WTC11 (cell line): Measurements from ENCODE around the gene AKAP7.

Source experiments
- FOXJ3 ChIP-seq: sonication (generic); formaldehyde crosslinking; IDR thresholded peaks from 2 replicates; pipeline ENCODE4 v1.9.0; 2021; ENCODE audit warnings: missing genetic modification reagents, mild to moderate bottlenecking, borderline replicate concordance
- FOXK1 ChIP-seq: sonication (generic); formaldehyde crosslinking; IDR thresholded peaks from 2 replicates; pipeline ENCODE4 v1.8.0; 2022; ENCODE audit warnings: mild to moderate bottlenecking, moderate library complexity, missing genetic modification reagents
- ZNF416 ChIP-seq: fragments of 250-450 bp; sonication (Bioruptor Pico); IDR thresholded peaks from 2 replicates; pipeline ENCODE4 v1.9.0; 2021; ENCODE audit warnings: mild to moderate bottlenecking, inconsistent platforms
- TF ChIP-seq, protein P1 (sequence below): sonication (generic); formaldehyde crosslinking; IDR thresholded peaks from 2 replicates; pipeline ENCODE4 v1.8.0; 2022; ENCODE audit warnings: mild to moderate bottlenecking, missing genetic modification reagents
- TF ChIP-seq, protein P2 (sequence below): fragments of 200-600 bp; IDR thresholded peaks from 2 replicates; pipeline ENCODE4 v1.8.0; 2022; ENCODE audit warnings: antibody characterized with exemption
- TF ChIP-seq, protein P3 (sequence below): fragments of 250-450 bp; sonication (Bioruptor Pico); IDR thresholded peaks from 2 replicates; pipeline ENCODE4 v1.9.0; 2021; ENCODE audit warnings: moderate library complexity, mild to moderate bottlenecking, inconsistent platforms, borderline replicate concordance
- TF ChIP-seq, protein P4 (sequence below): sonication (generic); formaldehyde crosslinking; IDR thresholded peaks from 2 replicates; pipeline ENCODE4 v1.8.1; 2023; ENCODE audit warnings: mild to moderate bottlenecking, missing genetic modification reagents, moderate library complexity

DNA sequence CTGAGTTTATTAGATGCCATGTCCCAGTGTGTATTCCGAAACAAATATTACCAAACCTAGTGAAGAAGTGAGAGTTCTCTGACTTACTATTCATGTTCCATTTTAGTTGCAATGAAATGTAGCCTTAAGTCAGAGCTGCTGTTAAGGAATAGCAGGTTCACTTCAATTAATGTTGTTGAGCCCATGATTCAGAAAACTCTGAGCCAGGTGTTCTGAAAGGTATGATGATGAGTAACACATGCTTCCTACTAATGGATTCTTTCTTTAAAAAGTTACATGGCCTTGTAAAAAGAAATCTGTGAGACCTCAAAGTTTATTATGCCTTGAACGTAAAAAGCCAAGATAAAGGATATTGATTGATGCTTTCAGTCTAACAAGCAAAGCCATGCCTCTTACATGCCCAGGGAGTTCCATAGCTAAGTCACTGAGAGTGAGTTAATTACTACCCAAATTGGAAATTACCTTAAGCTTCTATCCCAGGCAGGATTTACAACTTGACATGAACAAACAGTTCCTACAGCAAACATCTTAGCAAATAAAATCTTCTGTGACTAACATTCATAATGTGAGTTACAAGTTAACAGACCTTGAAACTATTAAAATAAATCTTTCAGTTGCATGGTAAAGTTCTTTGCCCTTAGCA lies 122.9 kb downstream of the AKAP7 start:
- TF ChIP-seq, protein P1, sequence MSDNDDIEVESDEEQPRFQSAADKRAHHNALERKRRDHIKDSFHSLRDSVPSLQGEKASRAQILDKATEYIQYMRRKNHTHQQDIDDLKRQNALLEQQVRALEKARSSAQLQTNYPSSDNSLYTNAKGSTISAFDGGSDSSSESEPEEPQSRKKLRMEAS (CRISPR knock-in tag), result no peak
- TF ChIP-seq, protein P2, sequence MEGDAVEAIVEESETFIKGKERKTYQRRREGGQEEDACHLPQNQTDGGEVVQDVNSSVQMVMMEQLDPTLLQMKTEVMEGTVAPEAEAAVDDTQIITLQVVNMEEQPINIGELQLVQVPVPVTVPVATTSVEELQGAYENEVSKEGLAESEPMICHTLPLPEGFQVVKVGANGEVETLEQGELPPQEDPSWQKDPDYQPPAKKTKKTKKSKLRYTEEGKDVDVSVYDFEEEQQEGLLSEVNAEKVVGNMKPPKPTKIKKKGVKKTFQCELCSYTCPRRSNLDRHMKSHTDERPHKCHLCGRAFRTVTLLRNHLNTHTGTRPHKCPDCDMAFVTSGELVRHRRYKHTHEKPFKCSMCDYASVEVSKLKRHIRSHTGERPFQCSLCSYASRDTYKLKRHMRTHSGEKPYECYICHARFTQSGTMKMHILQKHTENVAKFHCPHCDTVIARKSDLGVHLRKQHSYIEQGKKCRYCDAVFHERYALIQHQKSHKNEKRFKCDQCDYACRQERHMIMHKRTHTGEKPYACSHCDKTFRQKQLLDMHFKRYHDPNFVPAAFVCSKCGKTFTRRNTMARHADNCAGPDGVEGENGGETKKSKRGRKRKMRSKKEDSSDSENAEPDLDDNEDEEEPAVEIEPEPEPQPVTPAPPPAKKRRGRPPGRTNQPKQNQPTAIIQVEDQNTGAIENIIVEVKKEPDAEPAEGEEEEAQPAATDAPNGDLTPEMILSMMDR, result no peak
- TF ChIP-seq, protein P3, sequence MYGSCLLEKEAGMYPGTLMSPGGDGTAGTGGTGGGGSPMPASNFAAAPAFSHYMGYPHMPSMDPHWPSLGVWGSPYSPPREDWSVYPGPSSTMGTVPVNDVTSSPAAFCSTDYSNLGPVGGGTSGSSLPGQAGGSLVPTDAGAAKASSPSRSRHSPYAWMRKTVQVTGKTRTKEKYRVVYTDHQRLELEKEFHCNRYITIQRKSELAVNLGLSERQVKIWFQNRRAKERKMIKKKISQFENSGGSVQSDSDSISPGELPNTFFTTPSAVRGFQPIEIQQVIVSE, result no peak
- no peak for TF ChIP-seq FOXK1 (CRISPR knock-in tag)
- no peak for TF ChIP-seq ZNF416 (CRISPR knock-in tag)
- no peak for TF ChIP-seq FOXJ3 (CRISPR knock-in tag)
- TF ChIP-seq, protein P4, sequence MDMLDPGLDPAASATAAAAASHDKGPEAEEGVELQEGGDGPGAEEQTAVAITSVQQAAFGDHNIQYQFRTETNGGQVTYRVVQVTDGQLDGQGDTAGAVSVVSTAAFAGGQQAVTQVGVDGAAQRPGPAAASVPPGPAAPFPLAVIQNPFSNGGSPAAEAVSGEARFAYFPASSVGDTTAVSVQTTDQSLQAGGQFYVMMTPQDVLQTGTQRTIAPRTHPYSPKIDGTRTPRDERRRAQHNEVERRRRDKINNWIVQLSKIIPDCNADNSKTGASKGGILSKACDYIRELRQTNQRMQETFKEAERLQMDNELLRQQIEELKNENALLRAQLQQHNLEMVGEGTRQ, result no peak
